HG03521 (cell line): ENCODE measurements around the gene CSKMT.
"Not testable (repeated sequence)": the region's sequence is repeated elsewhere in the genome, so short reads cannot be mapped to it uniquely, and the experiment has no call there.

ENCODE experiments used
- ATAC-seq: cut with Tn5 transposase; IDR thresholded peaks from one replicate; pipeline ENCODE4 v1.9.1; 2021; ENCODE audit warnings: mild to moderate bottlenecking, moderate library complexity; ENCODE audit not compliant: unreplicated experiment

CSKMT gene

GRCh38 chr11:62665075-62665598, at the start of gene CSKMT, which contains the start of gene C11orf98:
TSS of gene CSKMT (plus strand) at chr11:62665312. CDS start at chr11:62665880, 568 bp downstream.
TSS of gene C11orf98 (minus strand) at chr11:62665210. CDS start at chr11:62665169, 41 bp downstream.
- peak; percentile 73 for ATAC-seq

- no peak for ATAC-seq
Measured at GRCh38 chr11:62615521-62615920, 49.6 kb upstream of the CSKMT start.

DNA sequence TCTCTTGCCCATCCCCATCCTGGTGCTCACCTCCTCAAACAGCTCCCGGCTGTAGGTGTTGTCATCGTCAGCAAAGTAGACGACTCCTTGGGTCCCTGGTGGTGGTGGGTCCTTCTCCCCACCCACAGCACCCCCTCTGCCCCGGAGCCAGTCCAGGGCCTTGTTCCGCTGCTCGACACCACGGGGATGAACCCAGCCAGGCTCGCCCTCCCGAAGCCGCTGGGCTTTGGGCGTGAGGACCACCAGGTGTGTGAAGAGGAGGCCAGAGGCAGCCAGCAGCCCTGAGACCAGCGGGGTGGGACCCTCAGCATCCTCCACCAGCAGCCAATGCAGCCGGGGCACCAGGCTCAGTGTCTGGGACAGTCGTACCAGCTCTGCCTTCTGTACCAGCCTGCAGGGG, 48.2 kb upstream of the CSKMT start:
- ATAC-seq: not testable (repeated sequence)

DNA sequence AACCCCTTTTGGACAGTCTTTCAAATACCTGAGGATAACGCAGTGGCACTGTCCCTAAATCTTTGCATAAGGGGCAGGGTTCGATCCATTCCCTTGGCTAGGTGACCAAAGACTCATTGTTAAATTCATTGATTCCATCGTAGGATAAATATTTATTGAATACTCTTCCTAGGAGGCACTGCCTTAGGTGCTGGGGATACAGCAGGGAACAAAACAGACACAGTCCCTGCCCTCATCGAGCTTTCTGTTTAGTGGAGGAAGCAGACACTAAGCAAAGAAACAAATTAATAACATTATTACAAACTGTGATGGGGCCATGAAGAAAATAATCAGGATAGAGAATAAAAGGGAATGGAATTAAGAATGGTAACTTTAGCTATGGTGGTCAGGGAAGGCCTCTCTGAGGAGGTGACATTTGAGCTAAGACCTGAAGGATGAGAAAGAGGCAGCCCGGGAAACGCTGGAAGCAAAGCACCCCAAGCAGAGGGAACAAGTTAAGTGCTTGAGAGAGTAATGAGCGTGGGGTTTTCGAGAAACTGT, 44.0 kb upstream of the CSKMT start:
- no peak for ATAC-seq

GRCh38 chr11:62621567-62622470, 43.3 kb upstream of the CSKMT start, which contains the start of gene B3GAT3:
TSS of gene B3GAT3 (minus strand) at chr11:62621986. CDS start at chr11:62621947, 39 bp downstream.
- peak; percentile 96 for ATAC-seq

GRCh38 chr11:62622476-62623089, 42.5 kb upstream of the CSKMT start:
- ATAC-seq: no peak

GRCh38 chr11:62627713-62628112, 37.4 kb upstream of the CSKMT start:
- ATAC-seq: no peak

GRCh38 chr11:62632492-62632891, 32.6 kb upstream of the CSKMT start:
- no peak for ATAC-seq

DNA sequence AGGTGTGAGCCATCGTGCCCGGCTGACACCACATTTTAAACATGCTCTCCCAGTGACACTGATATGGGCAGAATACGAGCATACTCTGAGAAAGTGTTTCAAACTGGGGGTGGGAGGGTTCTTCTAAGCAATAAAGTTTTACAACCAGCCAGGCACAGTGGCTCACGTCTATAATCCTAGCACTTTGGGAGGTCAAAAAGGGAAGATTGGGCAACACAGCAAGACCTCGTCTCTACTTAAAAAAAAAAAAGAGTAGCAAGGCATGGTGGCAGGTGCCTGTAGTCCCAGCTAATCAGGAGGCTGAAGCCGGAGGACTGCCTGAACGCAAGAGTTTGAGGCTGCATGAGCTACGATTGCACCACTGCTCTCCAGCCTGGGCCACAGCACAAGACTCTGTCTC, 20.9 kb upstream of the CSKMT start:
- ATAC-seq: no peak

- ATAC-seq: no peak
Measured at GRCh38 chr11:62645671-62645945, 19.5 kb upstream of the CSKMT start.

GRCh38 chr11:62645946-62646824, 18.9 kb upstream of the CSKMT start, which contains the start of gene GANAB:
TSS of gene GANAB (minus strand) at chr11:62646613. CDS start at chr11:62646599, 14 bp downstream.
- ATAC-seq: peak; percentile 95

DNA sequence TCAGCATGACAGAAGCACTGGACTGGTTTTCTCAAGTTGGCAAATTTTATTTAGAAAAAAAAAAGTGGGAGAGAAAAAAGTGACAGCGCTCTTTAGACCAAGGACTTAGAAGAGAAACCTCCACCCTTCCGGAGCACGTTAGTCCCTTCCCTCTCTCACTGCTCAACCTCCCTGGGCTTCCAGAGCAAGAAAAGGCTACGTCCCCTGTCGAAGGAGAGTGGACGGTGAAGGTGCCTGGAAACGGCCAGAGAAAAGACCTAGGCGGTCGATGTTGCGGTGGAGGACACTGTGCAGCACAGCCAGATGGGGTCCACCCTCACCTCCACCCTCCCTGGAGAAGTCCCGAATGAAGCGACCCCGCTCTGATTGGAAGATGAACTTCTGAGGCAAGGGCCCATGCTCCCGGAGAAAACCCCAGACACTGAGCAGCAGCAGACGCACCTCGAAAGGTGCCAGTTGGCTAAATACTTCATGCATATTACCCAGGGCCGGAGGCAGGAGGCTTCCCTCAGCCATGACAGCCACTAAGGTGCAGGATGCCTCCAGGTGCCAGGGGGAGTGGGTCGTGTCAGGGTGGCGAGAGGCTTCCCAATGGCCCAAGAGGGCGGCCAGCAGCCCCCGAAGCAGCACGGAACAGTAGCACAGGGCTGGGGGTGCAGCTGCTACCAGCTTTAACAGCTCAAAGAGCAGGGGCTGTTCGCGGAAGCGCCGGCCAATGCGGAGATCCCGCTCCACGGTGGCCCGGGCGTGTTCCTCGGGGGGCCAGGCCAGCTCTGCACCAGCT, 18.1 kb upstream of the CSKMT start:
- ATAC-seq: no peak

DNA sequence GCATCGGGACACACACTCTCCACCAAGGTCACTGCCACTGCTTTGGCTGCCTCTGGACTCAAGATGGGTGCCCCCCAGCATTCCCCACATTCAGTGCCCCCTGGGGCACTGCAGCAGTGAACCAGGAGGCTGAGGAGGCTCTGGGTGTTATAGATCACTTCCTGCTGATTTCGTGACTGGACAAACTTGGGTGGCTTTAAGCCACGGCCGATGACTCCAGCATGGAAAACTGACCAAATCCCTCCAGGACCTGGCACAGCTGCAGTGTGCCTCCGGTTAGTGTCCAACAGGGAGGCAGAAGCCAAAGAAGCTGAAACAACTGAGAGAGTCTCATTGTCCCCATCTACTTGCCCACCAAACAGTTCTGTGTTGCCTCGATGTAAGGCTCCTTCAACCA, 17.5 kb upstream of the CSKMT start:
- no peak for ATAC-seq

GRCh38 chr11:62648185-62648966, 16.7 kb upstream of the CSKMT start:
- ATAC-seq: no peak

- ATAC-seq: no peak
Measured at GRCh38 chr11:62648967-62649364, 16.1 kb upstream of the CSKMT start.

DNA sequence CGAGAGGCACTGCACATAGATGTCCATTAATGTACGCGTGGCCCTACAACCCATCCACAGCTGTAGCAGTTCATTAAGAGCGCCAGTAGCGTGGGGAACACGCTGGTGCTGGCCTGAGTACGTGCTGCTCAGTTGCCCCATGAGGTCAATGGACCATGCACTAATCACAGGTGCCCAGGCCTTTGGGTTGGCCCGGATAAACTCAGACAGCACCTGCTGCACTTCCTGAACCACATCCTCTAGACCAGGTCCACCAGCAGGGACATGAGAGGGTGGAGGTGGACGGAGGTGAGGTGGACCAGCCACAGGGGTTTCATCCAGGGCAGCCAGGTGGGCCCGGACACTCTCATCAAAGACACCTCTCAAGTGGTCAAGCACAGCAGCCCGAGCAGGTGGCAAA, 15.6 kb upstream of the CSKMT start:
- ATAC-seq: no peak

DNA sequence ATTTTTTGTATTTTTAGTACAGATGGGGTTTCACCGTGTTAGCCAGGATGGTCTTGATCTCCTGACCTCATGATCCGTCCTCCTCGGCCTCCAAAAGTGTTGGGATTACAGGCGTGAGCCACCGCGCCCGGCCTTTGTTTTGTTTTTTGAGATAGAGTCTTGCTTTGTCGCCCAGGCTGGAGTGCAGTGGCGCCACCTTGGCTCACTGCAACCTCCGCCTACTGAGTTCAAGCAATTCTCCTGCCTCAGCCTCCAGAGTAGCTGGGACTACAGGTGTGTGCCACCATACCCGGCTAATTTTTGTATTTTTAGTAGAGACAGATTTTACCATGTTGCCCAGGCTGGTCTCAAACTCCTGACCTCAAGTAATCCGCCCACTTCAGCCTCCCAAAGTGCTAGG, 14.8 kb upstream of the CSKMT start:
- ATAC-seq: not testable (repeated sequence)

DNA sequence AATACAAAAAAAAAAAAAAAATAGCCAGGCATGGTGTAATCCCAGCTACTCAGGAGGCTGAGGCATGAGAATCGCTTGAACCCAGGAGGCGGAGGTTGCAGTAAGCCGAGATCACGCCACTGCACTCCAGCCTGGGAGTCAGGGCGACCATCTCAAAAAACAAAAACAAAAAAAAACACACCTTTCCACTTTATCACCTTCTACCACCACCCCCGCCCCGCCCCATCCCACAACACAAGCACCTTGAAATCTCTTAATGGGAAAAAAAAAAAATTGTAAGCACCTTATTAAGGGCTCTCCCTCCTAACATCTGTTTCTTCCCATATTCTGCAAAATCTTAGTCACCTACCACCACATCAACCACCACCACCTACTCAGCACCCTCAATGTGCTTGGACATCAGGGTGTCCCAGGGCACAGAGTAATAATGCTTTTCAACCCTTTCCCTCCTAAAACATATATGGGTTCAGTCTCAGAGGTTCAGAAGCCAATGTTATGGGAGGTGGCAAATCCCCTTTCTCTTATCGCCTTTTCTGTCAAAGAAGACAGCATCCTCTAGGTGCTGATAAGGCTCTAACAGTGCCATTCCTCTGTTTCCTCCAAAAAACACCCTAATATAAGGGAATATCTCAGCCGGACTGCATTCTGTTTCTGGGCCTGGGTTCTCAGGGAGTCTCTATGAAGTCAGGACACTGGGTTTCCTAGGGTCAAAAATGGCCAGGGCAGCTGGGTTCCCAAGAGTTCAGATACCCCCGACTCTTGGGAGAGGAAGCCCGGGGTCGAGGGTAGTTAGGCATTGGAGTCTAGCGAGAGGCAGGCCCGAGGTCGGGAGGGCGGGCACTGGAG, 12.7 kb upstream of the CSKMT start:
- ATAC-seq: no peak
